Measurements from ENCODE around the gene ERCC6.

- TF ChIP-seq POLR2A (IDR thresholded peaks at IDR 0.05) (no peak), CTCF (IDR thresholded peaks at IDR 0.05) (no peak)
These were observed 46.5 kb upstream of the ERCC6 start for GRCh38 chr10:49585387-49585786.

Data from Peyer's patch (tissue), 4 donors.